Esophagus muscularis mucosa (tissue), 3 donors: ENCODE results near the gene PTS.

Source experiments
- POLR2A ChIP-seq: fragments of 450-650 bp; IDR thresholded peaks from one replicate; pipeline ENCODE4 v1.6.1; 2017; ENCODE audit warnings: antibody characterized with exemption, moderate library complexity, mild to moderate bottlenecking, low read depth
- POLR2AphosphoS5 ChIP-seq, 2 donors: sonication (generic); formaldehyde crosslinking; IDR thresholded peaks; one replicate each; pipeline ENCODE4 v1.6.1; 2017; ENCODE audit warnings: antibody characterized with exemption in 2 of 2
- TF ChIP-seq, protein P1 (sequence below), 3 experiments: fragments of 200-600 bp in 2 of 3; fragments of 450-650 bp in 1 of 3; sonication (generic) in 2 of 3; IDR thresholded peaks; one replicate each; pipeline ENCODE4 v1.5.1; 2017 to 2019; ENCODE audit warnings: antibody characterized with exemption in 3 of 3, mild to moderate bottlenecking in 2 of 3, moderate library complexity in 1 of 3

DNA sequence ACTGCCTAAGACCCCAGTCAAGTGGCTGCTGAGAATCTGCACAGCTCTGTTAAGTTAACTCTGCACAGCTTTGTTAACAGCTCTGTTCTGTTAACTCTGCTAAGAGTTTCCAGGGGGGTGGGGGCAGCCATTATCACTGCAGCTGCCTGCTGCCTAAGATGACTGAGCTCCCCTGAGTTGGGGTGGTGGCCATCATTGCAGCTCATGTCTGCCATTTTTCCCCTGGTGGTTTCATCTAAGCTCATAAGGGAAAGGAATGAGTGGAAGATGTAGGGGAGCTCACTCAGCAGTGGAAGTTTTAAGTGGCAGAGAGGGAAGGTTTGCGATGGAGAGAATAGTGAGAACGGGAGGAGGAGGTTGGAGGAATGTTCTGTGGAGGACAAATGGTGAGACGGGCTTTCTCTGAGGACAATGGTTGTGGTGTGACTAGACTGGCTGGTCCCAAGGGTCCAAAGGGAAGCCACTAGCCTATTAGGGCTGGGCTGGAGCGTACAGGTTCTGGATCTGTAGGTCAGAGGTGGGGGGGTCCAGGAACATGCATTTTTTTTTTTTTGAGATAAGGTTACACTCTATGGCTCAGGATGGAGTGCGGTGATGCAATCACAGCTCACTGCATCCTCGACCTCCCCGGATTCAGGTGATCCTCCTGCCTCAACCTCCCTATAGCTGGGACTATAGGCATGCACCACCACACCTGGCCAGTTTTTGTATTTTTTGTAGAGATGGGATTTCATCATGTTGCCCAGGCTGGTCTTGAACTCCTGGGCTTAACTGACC is 48.0 kb downstream of the PTS start:
- TF ChIP-seq, protein P1, sequence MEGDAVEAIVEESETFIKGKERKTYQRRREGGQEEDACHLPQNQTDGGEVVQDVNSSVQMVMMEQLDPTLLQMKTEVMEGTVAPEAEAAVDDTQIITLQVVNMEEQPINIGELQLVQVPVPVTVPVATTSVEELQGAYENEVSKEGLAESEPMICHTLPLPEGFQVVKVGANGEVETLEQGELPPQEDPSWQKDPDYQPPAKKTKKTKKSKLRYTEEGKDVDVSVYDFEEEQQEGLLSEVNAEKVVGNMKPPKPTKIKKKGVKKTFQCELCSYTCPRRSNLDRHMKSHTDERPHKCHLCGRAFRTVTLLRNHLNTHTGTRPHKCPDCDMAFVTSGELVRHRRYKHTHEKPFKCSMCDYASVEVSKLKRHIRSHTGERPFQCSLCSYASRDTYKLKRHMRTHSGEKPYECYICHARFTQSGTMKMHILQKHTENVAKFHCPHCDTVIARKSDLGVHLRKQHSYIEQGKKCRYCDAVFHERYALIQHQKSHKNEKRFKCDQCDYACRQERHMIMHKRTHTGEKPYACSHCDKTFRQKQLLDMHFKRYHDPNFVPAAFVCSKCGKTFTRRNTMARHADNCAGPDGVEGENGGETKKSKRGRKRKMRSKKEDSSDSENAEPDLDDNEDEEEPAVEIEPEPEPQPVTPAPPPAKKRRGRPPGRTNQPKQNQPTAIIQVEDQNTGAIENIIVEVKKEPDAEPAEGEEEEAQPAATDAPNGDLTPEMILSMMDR (IDR thresholded peaks at IDR 0.05) = no peak
- TF ChIP-seq POLR2AphosphoS5 (IDR thresholded peaks at IDR 0.05) (no peak), POLR2A (no peak)
